Left renal cortex interstitium (tissue), 4 donors: ENCODE data around the gene SLN. TPM values are rescaled to one million over a fixed set of nuclear protein-coding genes. Genes with fewer than 3 reads are reported as not detected.

Experiments used
- DNase-seq, 4 donors: peaks; one replicate each; pipeline ENCODE4 v3.0.0-alpha.2; 2013; ENCODE audit warnings: low read depth in 4 of 4, low spot score in 2 of 4, missing footprints in 1 of 4
- polyA plus RNA-seq, 4 donors: library from polyadenylated mRNA; unstranded; fragments of 120-200 nt; gene quantifications; one replicate each; pipeline ENCODE4 v1.2.1, GENCODE V29; 2013; ENCODE audit not compliant: insufficient read length in 4 of 4

The SLN gene
- polyA plus RNA-seq, 4 donors: 0.29 to 0.43 (median 0.42) TPM; not detected in 1

GRCh38 chr11:107720303-107720774 lies 8.5 kb upstream of the SLN start:
- no peak for DNase-seq

GRCh38 chr11:107719557-107720302 lies 7.9 kb upstream of the SLN start:
- no peak for DNase-seq

- DNase-seq: no peak
Observed at GRCh38 chr11:107719073-107719472, 7.2 kb upstream of the SLN start.

GRCh38 chr11:107716884-107717532 lies 5.2 kb upstream of the SLN start:
- DNase-seq: no peak

- DNase-seq: no peak
Observed at GRCh38 chr11:107713009-107713408, 1.2 kb upstream of the SLN start.

GRCh38 chr11:107710301-107710700 lies 1.6 kb downstream of the SLN start:
- DNase-seq: no peak

- DNase-seq: no peak
Observed at GRCh38 chr11:107708792-107709191, 3.1 kb downstream of the SLN start.

GRCh38 chr11:107707807-107708206 lies 4.0 kb downstream of the SLN start:
- DNase-seq: no peak

GRCh38 chr11:107707215-107707671 lies 4.6 kb downstream of the SLN start:
- no peak for DNase-seq

GRCh38 chr11:107706531-107706930 lies 5.3 kb downstream of the SLN start:
- DNase-seq: no peak

- no peak for DNase-seq
Observed at GRCh38 chr11:107705027-107705426, 6.8 kb downstream of the SLN start.

- no peak for DNase-seq
Observed at GRCh38 chr11:107704451-107704850, 7.4 kb downstream of the SLN start.

GRCh38 chr11:107702723-107703122 lies 9.1 kb downstream of the SLN start:
- no peak for DNase-seq

- no peak for DNase-seq
Observed at GRCh38 chr11:107702109-107702660, 9.7 kb downstream of the SLN start.

- DNase-seq: no peak
Observed at GRCh38 chr11:107699371-107700285, 12.2 kb downstream of the SLN start.

GRCh38 chr11:107697291-107697690 lies 14.6 kb downstream of the SLN start:
- DNase-seq: no peak

GRCh38 chr11:107696140-107696539 lies 15.7 kb downstream of the SLN start:
- no peak for DNase-seq

GRCh38 chr11:107695446-107695845 lies 16.4 kb downstream of the SLN start:
- no peak for DNase-seq

- no peak for DNase-seq
Observed at GRCh38 chr11:107691000-107691750, 20.7 kb downstream of the SLN start.
